PFSK-1 (cell line): ENCODE data around the gene CAMSAP1.

Experiments
- FOXP2 ChIP-seq: optimal IDR thresholded peaks from 2 replicates; pipeline ENCODE3; 2011; ENCODE audit warnings: borderline replicate concordance, control low read depth, inconsistent platforms; ENCODE audit not compliant: insufficient read depth; ENCODE audit errors: extremely low read length, extremely low read depth
- POLR2AphosphoS5 ChIP-seq: IDR thresholded peaks from 2 replicates; pipeline ENCODE4 v1.6.1; 2012; ENCODE audit warnings: low read depth, mild to moderate bottlenecking, control low read depth, low read length, moderate library complexity
- SIN3A ChIP-seq: IDR thresholded peaks from 2 replicates; pipeline ENCODE4 v1.6.1; 2012; ENCODE audit warnings: mild to moderate bottlenecking, low read length, moderate library complexity, borderline replicate concordance; ENCODE audit not compliant: insufficient read depth
- TAF1 ChIP-seq: IDR thresholded peaks from 2 replicates; pipeline ENCODE4 v1.6.1; 2012; ENCODE audit warnings: low read length, control low read depth, borderline replicate concordance; ENCODE audit not compliant: insufficient read depth
- TF ChIP-seq, protein P1 (sequence below), 2 experiments: IDR thresholded peaks; 2 replicates each; pipeline versions ENCODE4 v1.6.1 to v1.8.0; 2011 to 2012; ENCODE audit warnings: low read depth in 2 of 2, low read length in 2 of 2, control low read depth in 1 of 2, inconsistent platforms in 1 of 2, mild to moderate bottlenecking in 1 of 2, moderate library complexity in 1 of 2; ENCODE audit not compliant: insufficient read depth in 1 of 2

CAMSAP1 gene

DNA sequence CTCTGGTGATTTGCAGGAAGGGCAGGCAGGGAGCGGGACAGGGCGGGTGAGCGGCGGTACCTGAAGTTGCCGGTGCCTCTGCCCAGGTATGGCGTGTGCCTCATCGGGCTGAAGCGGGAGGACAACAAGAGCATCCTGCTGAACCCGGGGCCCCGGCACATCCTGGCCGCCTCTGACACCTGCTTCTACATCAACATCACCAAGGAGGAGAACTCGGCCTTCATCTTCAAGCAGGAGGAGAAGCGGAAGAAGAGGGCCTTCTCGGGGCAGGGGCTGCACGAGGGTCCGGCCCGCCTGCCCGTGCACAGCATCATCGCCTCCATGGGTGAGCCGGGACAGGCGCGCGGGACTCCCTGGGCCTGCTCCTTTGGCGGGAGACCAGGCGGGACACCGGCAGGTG is 136.6 kb downstream of the CAMSAP1 start:
- TF ChIP-seq POLR2AphosphoS5: no peak
- TF ChIP-seq SIN3A: no peak
- TF ChIP-seq TAF1: no peak
- TF ChIP-seq, protein P1, sequence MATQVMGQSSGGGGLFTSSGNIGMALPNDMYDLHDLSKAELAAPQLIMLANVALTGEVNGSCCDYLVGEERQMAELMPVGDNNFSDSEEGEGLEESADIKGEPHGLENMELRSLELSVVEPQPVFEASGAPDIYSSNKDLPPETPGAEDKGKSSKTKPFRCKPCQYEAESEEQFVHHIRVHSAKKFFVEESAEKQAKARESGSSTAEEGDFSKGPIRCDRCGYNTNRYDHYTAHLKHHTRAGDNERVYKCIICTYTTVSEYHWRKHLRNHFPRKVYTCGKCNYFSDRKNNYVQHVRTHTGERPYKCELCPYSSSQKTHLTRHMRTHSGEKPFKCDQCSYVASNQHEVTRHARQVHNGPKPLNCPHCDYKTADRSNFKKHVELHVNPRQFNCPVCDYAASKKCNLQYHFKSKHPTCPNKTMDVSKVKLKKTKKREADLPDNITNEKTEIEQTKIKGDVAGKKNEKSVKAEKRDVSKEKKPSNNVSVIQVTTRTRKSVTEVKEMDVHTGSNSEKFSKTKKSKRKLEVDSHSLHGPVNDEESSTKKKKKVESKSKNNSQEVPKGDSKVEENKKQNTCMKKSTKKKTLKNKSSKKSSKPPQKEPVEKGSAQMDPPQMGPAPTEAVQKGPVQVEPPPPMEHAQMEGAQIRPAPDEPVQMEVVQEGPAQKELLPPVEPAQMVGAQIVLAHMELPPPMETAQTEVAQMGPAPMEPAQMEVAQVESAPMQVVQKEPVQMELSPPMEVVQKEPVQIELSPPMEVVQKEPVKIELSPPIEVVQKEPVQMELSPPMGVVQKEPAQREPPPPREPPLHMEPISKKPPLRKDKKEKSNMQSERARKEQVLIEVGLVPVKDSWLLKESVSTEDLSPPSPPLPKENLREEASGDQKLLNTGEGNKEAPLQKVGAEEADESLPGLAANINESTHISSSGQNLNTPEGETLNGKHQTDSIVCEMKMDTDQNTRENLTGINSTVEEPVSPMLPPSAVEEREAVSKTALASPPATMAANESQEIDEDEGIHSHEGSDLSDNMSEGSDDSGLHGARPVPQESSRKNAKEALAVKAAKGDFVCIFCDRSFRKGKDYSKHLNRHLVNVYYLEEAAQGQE (IDR thresholded peaks at IDR 0.05; ENCODE audit: insufficient read depth in 1 of 2, low read depth in 2 of 2, low read length in 2 of 2): no peak
- no peak for TF ChIP-seq FOXP2

- TF ChIP-seq, protein P1 (IDR thresholded peaks at IDR 0.05; ENCODE audit: insufficient read depth in 1 of 2, low read depth in 2 of 2, low read length in 2 of 2): no peak
- TF ChIP-seq TAF1: no peak
- TF ChIP-seq POLR2AphosphoS5: no peak
- TF ChIP-seq FOXP2: no peak
- no peak for TF ChIP-seq SIN3A
Measured at GRCh38 chr9:135770203-135770535, 137.2 kb downstream of the CAMSAP1 start.

- no peak for TF ChIP-seq POLR2AphosphoS5
- no peak for TF ChIP-seq FOXP2
- TF ChIP-seq, protein P1 (IDR thresholded peaks at IDR 0.05; ENCODE audit: insufficient read depth in 1 of 2, low read depth in 2 of 2, low read length in 2 of 2): no peak
- TF ChIP-seq SIN3A: no peak
- TF ChIP-seq TAF1: no peak
Measured at GRCh38 chr9:135769489-135770202, 137.7 kb downstream of the CAMSAP1 start.

DNA sequence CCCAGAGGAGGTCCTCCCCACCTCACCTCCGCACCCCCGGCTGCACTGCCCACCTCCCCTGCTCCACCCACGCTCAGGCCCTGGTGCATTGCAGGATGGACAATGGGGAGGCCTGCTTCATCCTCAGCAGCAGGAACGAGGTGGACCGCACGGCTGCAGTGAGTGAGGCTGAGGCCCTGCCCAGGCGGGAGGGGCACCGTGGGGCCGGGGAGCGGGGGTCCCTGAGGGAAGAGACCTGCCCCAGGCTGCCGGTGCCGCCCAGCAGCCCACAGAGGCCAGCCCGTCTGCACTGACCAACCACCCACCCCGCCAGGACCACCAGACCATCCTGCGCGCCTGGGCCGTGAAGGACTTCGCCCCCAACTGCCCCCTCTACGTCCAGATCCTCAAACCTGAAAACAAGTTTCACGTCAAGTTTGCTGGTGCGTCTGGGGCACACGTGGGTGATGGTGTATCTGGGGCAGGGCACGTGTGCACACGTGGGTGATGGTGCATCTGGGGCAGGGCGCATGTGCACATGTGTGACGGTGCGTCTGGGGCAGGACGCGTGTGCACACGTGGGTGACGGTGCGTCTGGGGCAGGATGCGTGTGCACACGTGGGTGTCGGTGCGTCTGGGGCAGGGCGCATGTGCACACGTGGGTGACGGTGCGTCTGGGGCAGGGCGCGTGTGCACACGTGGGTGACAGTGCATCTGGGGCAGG is 138.7 kb downstream of the CAMSAP1 start:
- TF ChIP-seq, protein P1 (IDR thresholded peaks at IDR 0.05; ENCODE audit: insufficient read depth in 1 of 2, low read depth in 2 of 2, low read length in 2 of 2): no peak
- TF ChIP-seq TAF1 (no peak), POLR2AphosphoS5 (no peak), SIN3A (no peak), FOXP2 (no peak)
